Astrocyte (in vitro differentiated cells and primary cell): ENCODE measurements around the gene PRKAG2. TPM values are rescaled to one million over a fixed set of nuclear protein-coding genes. Genes with fewer than 3 reads are reported as not detected.

Experiments
- DNase-seq: peaks from one replicate; pipeline ENCODE4 v3.0.0-alpha.2; 2010; ENCODE audit warnings: low read depth
- FAIRE-seq: peaks from 2 replicates; lab custom pipeline; 2011; peaks lifted over from hg19 to GRCh38; lab: Jason Lieb, UNC
- H2AFZ ChIP-seq: 2 replicates; pipeline ENCODE4 v1.6.0; 2012; ENCODE audit warnings: low read depth, low read length, inconsistent platforms
- H3K27ac ChIP-seq: 2 replicates; pipeline ENCODE4 v1.5.1; 2011; ENCODE audit warnings: low read depth, low read length, inconsistent platforms
- H3K27me3 ChIP-seq: 2 replicates; pipeline ENCODE4 v1.6.0; 2011; ENCODE audit warnings: low read length, inconsistent platforms; ENCODE audit not compliant: insufficient read depth
- H3K36me3 ChIP-seq: 2 replicates; pipeline ENCODE4 v1.5.1; 2011; ENCODE audit warnings: low read length, inconsistent platforms; ENCODE audit not compliant: insufficient read depth
- H3K4me1 ChIP-seq: 2 replicates; pipeline ENCODE4 v1.5.1; 2011; ENCODE audit warnings: low read length, inconsistent platforms; ENCODE audit not compliant: insufficient read depth
- H3K4me2 ChIP-seq: 2 replicates; pipeline ENCODE4 v1.6.0; 2012; ENCODE audit warnings: low read length, inconsistent platforms
- H3K4me3 ChIP-seq: 2 replicates; pipeline ENCODE4 v1.5.1; 2011; ENCODE audit warnings: low read depth, mild to moderate bottlenecking, low read length, inconsistent platforms; ENCODE audit not compliant: insufficient read depth
- H3K79me2 ChIP-seq: 2 replicates; pipeline ENCODE4 v1.6.0; 2012; ENCODE audit warnings: mild to moderate bottlenecking, low read length, inconsistent platforms; ENCODE audit not compliant: insufficient read depth
- H3K9ac ChIP-seq: 2 replicates; pipeline ENCODE4 v1.6.0; 2012; ENCODE audit warnings: mild to moderate bottlenecking, low read length, inconsistent platforms
- H3K9me3 ChIP-seq: 2 replicates; pipeline ENCODE4 v1.5.1; 2012; ENCODE audit warnings: low read depth, mild to moderate bottlenecking, low read length, inconsistent platforms; ENCODE audit not compliant: insufficient read depth
- H4K20me1 ChIP-seq: 2 replicates; pipeline ENCODE4 v1.6.0; 2012; ENCODE audit warnings: low read length, inconsistent platforms; ENCODE audit not compliant: insufficient read depth
- H3K27ac Mint-ChIP-seq: one replicate; pipeline ENCODE4 v1.8.0; 2021; ENCODE audit warnings: mild to moderate bottlenecking, mixed read lengths; ENCODE audit not compliant: unreplicated experiment
- H3K27me3 Mint-ChIP-seq: one replicate; pipeline ENCODE4 v1.8.0; 2021; ENCODE audit warnings: low read depth, mixed read lengths; ENCODE audit not compliant: unreplicated experiment
- H3K36me3 Mint-ChIP-seq: one replicate; pipeline ENCODE4 v1.8.0; 2021; ENCODE audit warnings: low read depth, mixed read lengths; ENCODE audit not compliant: unreplicated experiment
- H3K4me1 Mint-ChIP-seq: one replicate; pipeline ENCODE4 v1.8.0; 2021; ENCODE audit warnings: low read depth, mixed read lengths; ENCODE audit not compliant: unreplicated experiment
- H3K4me3 Mint-ChIP-seq: one replicate; pipeline ENCODE4 v1.8.0; 2021; ENCODE audit warnings: mild to moderate bottlenecking, moderate library complexity, mixed read lengths; ENCODE audit not compliant: unreplicated experiment
- H3K9me3 Mint-ChIP-seq: one replicate; pipeline ENCODE4 v1.8.0; 2021; ENCODE audit warnings: mild to moderate bottlenecking, mixed read lengths; ENCODE audit not compliant: unreplicated experiment
- EZH2 ChIP-seq: IDR thresholded peaks from 2 replicates; pipeline ENCODE4 v1.6.1; 2012; ENCODE audit warnings: mild to moderate bottlenecking, low read length, inconsistent platforms; ENCODE audit not compliant: insufficient read depth
- total RNA-seq: library from RNA; stranded (reverse); gene quantifications from 2 replicates; pipeline ENCODE4 v1.2.1, GENCODE V29; 2021
- TF ChIP-seq, protein P1 (sequence below): IDR thresholded peaks from 2 replicates; pipeline ENCODE4 v1.5.1; 2011; ENCODE audit warnings: low read depth, mild to moderate bottlenecking, inconsistent platforms, low read length, moderate library complexity; ENCODE audit not compliant: insufficient read depth

PRKAG2 gene
- total RNA-seq, 1 donor from 2014 or later: 40.7 TPM

DNA sequence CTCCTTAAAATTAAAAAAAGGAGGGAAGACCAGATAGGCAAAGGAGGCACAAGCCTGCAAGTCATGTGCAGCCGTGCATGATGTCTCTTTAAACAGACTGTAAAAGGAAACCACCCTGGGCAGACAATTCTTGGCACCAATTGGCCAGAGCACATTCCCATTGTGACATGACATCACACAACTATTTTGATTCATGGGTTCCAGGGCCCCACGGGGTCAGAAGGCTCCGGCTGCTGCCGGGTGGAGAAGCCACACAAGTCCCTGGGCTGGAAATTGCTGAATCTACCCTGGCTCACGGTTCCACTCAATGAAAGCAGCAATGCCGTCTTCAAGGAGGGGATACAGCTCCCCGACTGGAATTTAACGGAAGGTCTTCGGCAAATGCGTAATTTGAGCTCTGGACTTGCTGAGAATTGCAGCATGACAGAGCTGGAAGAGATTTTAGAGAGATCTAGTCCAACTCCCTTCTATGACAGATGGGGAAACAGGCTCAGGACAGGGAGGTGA is 140.5 kb downstream of the PRKAG2 start:
- Mint-ChIP-seq H3K4me3 (peak overlapping the region; percentile 40), H3K36me3 (peaks cover 4% of the 10 kb centered on the region), H3K9me3 (peaks cover 2% of the 10 kb centered on the region), H3K4me1 (peaks cover 14% of the 10 kb centered on the region), H3K27ac (peak overlapping the region; percentile 91), H3K27me3 (no peaks in the 10 kb centered on the region)
- peak overlapping the region; percentile 69 for H3K9ac ChIP-seq
- TF ChIP-seq, protein P1, sequence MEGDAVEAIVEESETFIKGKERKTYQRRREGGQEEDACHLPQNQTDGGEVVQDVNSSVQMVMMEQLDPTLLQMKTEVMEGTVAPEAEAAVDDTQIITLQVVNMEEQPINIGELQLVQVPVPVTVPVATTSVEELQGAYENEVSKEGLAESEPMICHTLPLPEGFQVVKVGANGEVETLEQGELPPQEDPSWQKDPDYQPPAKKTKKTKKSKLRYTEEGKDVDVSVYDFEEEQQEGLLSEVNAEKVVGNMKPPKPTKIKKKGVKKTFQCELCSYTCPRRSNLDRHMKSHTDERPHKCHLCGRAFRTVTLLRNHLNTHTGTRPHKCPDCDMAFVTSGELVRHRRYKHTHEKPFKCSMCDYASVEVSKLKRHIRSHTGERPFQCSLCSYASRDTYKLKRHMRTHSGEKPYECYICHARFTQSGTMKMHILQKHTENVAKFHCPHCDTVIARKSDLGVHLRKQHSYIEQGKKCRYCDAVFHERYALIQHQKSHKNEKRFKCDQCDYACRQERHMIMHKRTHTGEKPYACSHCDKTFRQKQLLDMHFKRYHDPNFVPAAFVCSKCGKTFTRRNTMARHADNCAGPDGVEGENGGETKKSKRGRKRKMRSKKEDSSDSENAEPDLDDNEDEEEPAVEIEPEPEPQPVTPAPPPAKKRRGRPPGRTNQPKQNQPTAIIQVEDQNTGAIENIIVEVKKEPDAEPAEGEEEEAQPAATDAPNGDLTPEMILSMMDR: peak; percentile 17
- TF ChIP-seq EZH2: no peak
- peaks cover 28% of the 10 kb centered on the region for H3K4me1 ChIP-seq
- no peaks in the 10 kb centered on the region for H3K9me3 ChIP-seq
- peak overlapping the region; percentile 49 for H3K4me3 ChIP-seq
- no peaks in the 10 kb centered on the region for H3K27me3 ChIP-seq
- FAIRE-seq (peak; percentile 39), DNase-seq (peak; percentile 92)
- H4K20me1 ChIP-seq: no peaks in the 10 kb centered on the region
- H2AFZ ChIP-seq: no peak overlapping the region
- H3K36me3 ChIP-seq: no peaks in the 10 kb centered on the region
- H3K27ac ChIP-seq: peak overlapping the region; percentile 83
- no peaks in the 10 kb centered on the region for H3K79me2 ChIP-seq
- peak overlapping the region; percentile 71 for H3K4me2 ChIP-seq

- Mint-ChIP-seq H3K27ac (peak overlapping the region; percentile 91), H3K27me3 (no peaks in the 10 kb centered on the region), H3K9me3 (peaks cover 2% of the 10 kb centered on the region), H3K4me3 (no peak overlapping the region), H3K4me1 (peaks cover 14% of the 10 kb centered on the region), H3K36me3 (peaks cover 4% of the 10 kb centered on the region)
- Histone ChIP-seq H3K4me2 (peak overlapping the region; percentile 71), H4K20me1 (no peaks in the 10 kb centered on the region), H3K9ac (peak overlapping the region; percentile 69), H3K27me3 (no peaks in the 10 kb centered on the region), H3K27ac (peak overlapping the region; percentile 83), H3K4me3 (peak overlapping the region; percentile 49), H3K79me2 (no peaks in the 10 kb centered on the region), H3K36me3 (no peaks in the 10 kb centered on the region), H3K4me1 (peaks cover 29% of the 10 kb centered on the region), H3K9me3 (no peaks in the 10 kb centered on the region), H2AFZ (peak overlapping the region; percentile 27)
- TF ChIP-seq, protein P1: no peak
- TF ChIP-seq EZH2: no peak
- FAIRE-seq: no peak
- DNase-seq: no peak
These were observed 141.0 kb downstream of the PRKAG2 start for GRCh38 chr7:151735851-151736402.
